Smooth muscle cell (in vitro differentiated cells): ENCODE measurements around the gene GAS1. TPM values are rescaled to one million over a fixed set of nuclear protein-coding genes. Genes with fewer than 3 reads are reported as not detected.

Source experiments
- DNase-seq: peaks from one replicate; lab custom pipeline; 2025; ENCODE audit not compliant: unreplicated experiment; lab: John Stamatoyannopoulos, UW
- H2AFZ ChIP-seq: fragments of 200-600 bp; sonication (generic); 2 replicates; pipeline ENCODE4 v1.6.0; 2016; ENCODE audit warnings: antibody characterized with exemption, low read depth, mild to moderate bottlenecking
- H3F3A ChIP-seq: fragments of 200-600 bp; sonication (generic); 2 replicates; pipeline ENCODE4 v1.6.0; 2017; ENCODE audit warnings: antibody characterized with exemption, low read depth
- H3K27ac ChIP-seq: fragments of 200-600 bp; sonication (generic); 2 replicates; pipeline ENCODE4 v1.5.1; 2016; ENCODE audit warnings: low read depth, mild to moderate bottlenecking
- H3K27me3 ChIP-seq: fragments of 200-600 bp; sonication (generic); 2 replicates; pipeline ENCODE4 v1.6.1; 2016; ENCODE audit warnings: low read depth, mild to moderate bottlenecking
- H3K36me3 ChIP-seq: fragments of 200-600 bp; sonication (generic); 2 replicates; pipeline ENCODE4 v1.5.1; 2016; ENCODE audit warnings: low read depth
- H3K4me1 ChIP-seq: fragments of 200-600 bp; sonication (generic); 2 replicates; pipeline ENCODE4 v1.5.1; 2016; ENCODE audit warnings: low read depth
- H3K4me2 ChIP-seq: fragments of 200-600 bp; sonication (generic); 2 replicates; pipeline ENCODE4 v1.6.0; 2016; ENCODE audit warnings: mild to moderate bottlenecking
- H3K4me3 ChIP-seq: fragments of 200-600 bp; sonication (generic); 2 replicates; pipeline ENCODE4 v1.5.1; 2016; ENCODE audit warnings: mild to moderate bottlenecking
- H3K79me2 ChIP-seq: fragments of 200-600 bp; sonication (generic); 2 replicates; pipeline ENCODE4 v1.6.0; 2016; ENCODE audit warnings: low read depth, mild to moderate bottlenecking
- H3K9ac ChIP-seq: fragments of 200-600 bp; sonication (generic); 2 replicates; pipeline ENCODE4 v1.6.0; 2016; ENCODE audit warnings: low read depth
- H3K9me3 ChIP-seq: fragments of 200-600 bp; sonication (generic); replicated peaks from 2 replicates; pipeline ENCODE4 v1.5.1; 2016; ENCODE audit warnings: low read depth
- H4K20me1 ChIP-seq: fragments of 200-600 bp; sonication (generic); 2 replicates; pipeline ENCODE4 v1.6.0; 2016; ENCODE audit warnings: low read depth
- CTCF ChIP-seq: fragments of 200-600 bp; sonication (generic); IDR thresholded peaks from 2 replicates; pipeline ENCODE4 v1.5.1; 2017; ENCODE audit warnings: borderline replicate concordance, mild to moderate bottlenecking, antibody characterized with exemption; ENCODE audit not compliant: insufficient read depth, poor library complexity, severe bottlenecking
- WGBS: methylation state at CpG from one replicate; pipeline ENCODE4 v1.1.7; 2016; ENCODE audit warnings: low lambda C conversion rate; 5-methylcytosine and 5-hydroxymethylcytosine counted together
- polyA plus RNA-seq: library from polyadenylated mRNA; unstranded; fragments of >200 nt; fragmentation: Nextera tagmentation; extraction: Ambion mirVana; gene quantifications from 2 replicates; pipeline ENCODE4 v1.2.1, GENCODE V29; 2016
- total RNA-seq: library from RNA; depleted of rRNA; stranded (reverse); fragments of >200 nt; gene quantifications from 2 replicates; pipeline ENCODE4 v1.2.3, GENCODE V29; 2014

GAS1 gene
- total and polyA plus RNA-seq, 2 experiments from 2014 or later = 74.8 to 134 TPM

DNA sequence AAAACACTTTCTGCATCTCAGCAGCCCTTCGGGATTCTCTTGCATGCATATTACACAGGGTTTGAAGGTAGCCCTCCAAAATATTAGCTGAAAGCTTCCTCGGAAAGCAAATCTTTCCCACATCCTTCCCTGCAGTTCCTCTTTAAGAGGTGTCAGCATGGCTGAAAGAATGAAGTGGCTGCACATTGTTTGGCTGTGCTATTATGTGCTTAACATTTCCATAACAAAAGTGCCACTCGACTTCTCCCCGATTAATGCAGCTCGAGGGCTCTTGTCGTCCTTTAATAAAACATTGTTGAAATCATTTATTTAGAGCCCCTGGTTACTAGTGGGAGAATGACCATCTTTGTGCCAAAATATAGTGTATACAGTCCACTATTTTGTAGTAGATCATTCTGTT is 6.5 kb downstream of the GAS1 start:
- peaks cover 17% of the 10 kb centered on the region for H4K20me1 ChIP-seq
- peaks cover 19% of the 10 kb centered on the region for H3K79me2 ChIP-seq
- no peaks in the 10 kb centered on the region for H3K36me3 ChIP-seq
- H3K9ac ChIP-seq = no peak overlapping the region
- H3K4me3 ChIP-seq = no peak overlapping the region
- H3K27ac ChIP-seq = no peak overlapping the region
- H3F3A ChIP-seq = peaks cover 4% of the 10 kb centered on the region
- H3K27me3 ChIP-seq = peaks cover 19% of the 10 kb centered on the region
- DNase-seq = no peak
- H2AFZ ChIP-seq = no peak overlapping the region
- no peaks in the 10 kb centered on the region for H3K9me3 ChIP-seq
- no peak for TF ChIP-seq CTCF
- H3K4me1 ChIP-seq = peaks cover 52% of the 10 kb centered on the region
- H3K4me2 ChIP-seq = no peak overlapping the region
- WGBS = 28% methylated on average over 6 of the region's 6 CpGs

GRCh38 chr9:86939891-86940290 is 7.4 kb downstream of the GAS1 start:
- Histone ChIP-seq H3K27ac (no peak overlapping the region), H3K4me3 (no peak overlapping the region), H3K36me3 (no peaks in the 10 kb centered on the region), H3K4me2 (no peak overlapping the region), H3K9ac (no peak overlapping the region), H3K79me2 (peaks cover 11% of the 10 kb centered on the region), H3F3A (peaks cover 4% of the 10 kb centered on the region), H3K27me3 (peaks cover 19% of the 10 kb centered on the region), H2AFZ (no peak overlapping the region), H3K4me1 (peaks cover 52% of the 10 kb centered on the region), H4K20me1 (peaks cover 9% of the 10 kb centered on the region), H3K9me3 (no peaks in the 10 kb centered on the region)
- DNase-seq = no peak
- 100% methylated on average over 1 of the region's 1 CpG for WGBS
- TF ChIP-seq CTCF = no peak

GRCh38 chr9:86939321-86939720 is 8.0 kb downstream of the GAS1 start:
- H3K79me2 ChIP-seq = peaks cover 5% of the 10 kb centered on the region
- peaks cover 4% of the 10 kb centered on the region for H3F3A ChIP-seq
- H3K9me3 ChIP-seq = no peaks in the 10 kb centered on the region
- H3K36me3 ChIP-seq = no peaks in the 10 kb centered on the region
- peaks cover 5% of the 10 kb centered on the region for H4K20me1 ChIP-seq
- no peak overlapping the region for H3K27ac ChIP-seq
- no peak for TF ChIP-seq CTCF
- no peak overlapping the region for H3K4me3 ChIP-seq
- H3K9ac ChIP-seq = no peak overlapping the region
- peaks cover 47% of the 10 kb centered on the region for H3K4me1 ChIP-seq
- H2AFZ ChIP-seq = no peak overlapping the region
- DNase-seq = no peak
- H3K4me2 ChIP-seq = no peak overlapping the region
- peaks cover 19% of the 10 kb centered on the region for H3K27me3 ChIP-seq
- 96% methylated on average over 5 of the region's 5 CpGs for whole genome bisulfite sequencing

GRCh38 chr9:86938780-86939179 is 8.5 kb downstream of the GAS1 start:
- Histone ChIP-seq H3K27me3 (peaks cover 19% of the 10 kb centered on the region), H3K79me2 (no peaks in the 10 kb centered on the region), H3K4me3 (no peak overlapping the region), H3K9ac (no peak overlapping the region), H4K20me1 (no peaks in the 10 kb centered on the region), H3F3A (peaks cover 4% of the 10 kb centered on the region), H3K9me3 (no peaks in the 10 kb centered on the region), H3K4me2 (no peak overlapping the region), H3K27ac (no peak overlapping the region), H2AFZ (no peak overlapping the region), H3K4me1 (peaks cover 41% of the 10 kb centered on the region), H3K36me3 (no peaks in the 10 kb centered on the region)
- 67% methylated on average over 1 of the region's 1 CpG for WGBS
- no peak for DNase-seq
- TF ChIP-seq CTCF = no peak
